ENCODE measurements around the gene JMJD6.

GRCh38 chr17:76753061-76753961 lies 26.9 kb upstream of the JMJD6 start:
- TF ChIP-seq CTCF (IDR thresholded peaks at IDR 0.05): no peak
- TF ChIP-seq POLR2AphosphoS5 (IDR thresholded peaks at IDR 0.05): no peak
